CD4-positive, alpha-beta T cell (primary cell): Measurements from ENCODE around the gene ANAPC7. TPM values are rescaled to one million over a fixed set of nuclear protein-coding genes. Genes with fewer than 3 reads are reported as not detected.

ENCODE experiments used
- ATAC-seq: fragments of 200-7000 bp; cut with Tn5 transposase; one replicate; pipeline ENCODE4 v1.10.0; 2022; ENCODE audit warnings: mild to moderate bottlenecking; ENCODE audit not compliant: poor library complexity
- CTCF ChIA-PET: fragments of 350-600 bp; sonication (Branson Sonifier 250); formaldehyde crosslinking; loops from one replicate; lab custom pipeline; 2021; ENCODE audit warnings: antibody characterized with exemption, inconsistent platforms; lab: Charles Lee
- POLR2A ChIA-PET: fragments of 350-600 bp; sonication (Branson Sonifier 250); formaldehyde crosslinking; loops from one replicate; lab custom pipeline; 2021; ENCODE audit warnings: antibody characterized with exemption, inconsistent platforms; lab: Charles Lee
- DNase-seq, 14 experiments: peaks; one replicate each; pipeline ENCODE4 v3.0.0-alpha.2; 2013 to 2020; ENCODE audit warnings: mixed read lengths in 2 of 14
- H3K27ac ChIP-seq, 2 donors: one replicate each; pipeline versions ENCODE4 v1.5.1 to v1.7.0; 2013; ENCODE audit warnings: low read length in 2 of 2, low read depth in 1 of 2, mild to moderate bottlenecking in 1 of 2
- H3K27me3 ChIP-seq, 2 experiments: 1 replicate in 1 of 2; 2 replicates in 1 of 2; pipeline versions ENCODE4 v1.6.1 to v1.7.0; 2013; ENCODE audit warnings: low read length in 2 of 2, control low read depth in 1 of 2, mild to moderate bottlenecking in 1 of 2, moderate library complexity in 1 of 2; ENCODE audit not compliant: insufficient read depth in 2 of 2, control insufficient read depth in 1 of 2
- H3K36me3 ChIP-seq: one replicate; pipeline ENCODE4 v1.6.1; 2013; ENCODE audit warnings: low read length, control low read depth; ENCODE audit not compliant: insufficient read depth
- H3K4me1 ChIP-seq: one replicate; pipeline ENCODE4 v1.6.1; 2013; ENCODE audit warnings: low read length, control low read depth; ENCODE audit not compliant: insufficient read depth
- H3K4me3 ChIP-seq: one replicate; pipeline ENCODE4 v1.5.1; 2013; ENCODE audit warnings: mild to moderate bottlenecking, low read length, moderate library complexity
- H3K9me3 ChIP-seq, 2 experiments: 1 replicate in 1 of 2; 2 replicates in 1 of 2; pipeline versions ENCODE4 v1.6.1 to v1.7.0; 2013; ENCODE audit warnings: low read length in 2 of 2, mild to moderate bottlenecking in 2 of 2, control low read depth in 1 of 2, moderate library complexity in 1 of 2; ENCODE audit not compliant: control insufficient read depth in 1 of 2, insufficient read depth in 1 of 2
- H3K27ac Mint-ChIP-seq: one replicate; pipeline ENCODE4 v1.8.0; 2020; ENCODE audit warnings: mixed read lengths
- H3K27me3 Mint-ChIP-seq: one replicate; pipeline ENCODE4 v1.8.0; 2021; ENCODE audit warnings: mixed read lengths
- H3K36me3 Mint-ChIP-seq: one replicate; pipeline ENCODE4 v1.8.0; 2021; ENCODE audit warnings: low read depth, mixed read lengths
- H3K4me1 Mint-ChIP-seq: one replicate; pipeline ENCODE4 v1.8.0; 2021; ENCODE audit warnings: low read depth, mixed read lengths
- H3K4me3 Mint-ChIP-seq: one replicate; pipeline ENCODE4 v1.8.0; 2020; ENCODE audit warnings: mild to moderate bottlenecking, mixed read lengths
- H3K9me3 Mint-ChIP-seq: one replicate; pipeline ENCODE4 v1.8.0; 2020; ENCODE audit warnings: mixed read lengths
- CTCF ChIP-seq: fragments of 200-600 bp; IDR thresholded peaks from one replicate; pipeline ENCODE4 v1.8.0; 2022; ENCODE audit warnings: antibody characterized with exemption, mild to moderate bottlenecking
- intact Hi-C, 2 experiments: fragments of 100-400 bp; cut with DNase I in 1 of 2; cut with micrococcal nuclease in 1 of 2; formaldehyde crosslinking; loops; one replicate each; pipeline versions ENCODE4 v1.15.1 to v1.9.0; 2023 to 2025; cut with DNase I, micrococcal nuclease
- polyA plus RNA-seq, 2 donors: library from polyadenylated mRNA; unstranded; fragments of 120-200 nt; gene quantifications; one replicate each; pipeline ENCODE4 v1.2.1, GENCODE V29; 2013
- total RNA-seq, 174 experiments: library from RNA in 2 of 174; stranded (reverse) in 2 of 174; gene quantifications; one replicate each; pipeline ENCODE4 v1.2.3 and lab custom pipeline; 2021 to 2026

The ANAPC7 gene
- total RNA-seq (10 to 100 TPM; 16.4 to 18.2 TPM), total RNA-seq (lab: John Stamatoyannopoulos, UW) (15.3 to 77.0 (median 45.7) reads per million in 172 experiments)
- polyA plus RNA-seq (2013, experiment 1 of 2): 37.5 TPM
- polyA plus RNA-seq (2013, experiment 2 of 2): 44.5 TPM

GRCh38 chr12:110403146-110403975 is at the start of gene ANAPC7:
ANAPC7 (minus strand) TSS chr12:110403708; CDS start chr12:110403627, 81 bp downstream.
- intact Hi-C loops: loop anchor here (1.0 to 10.0 kb wide), 6 partner anchors 28 to 689 kb away; partner anchors contain the start of genes ANKRD13A (in 1 of the 2), ATP2A2 (in 1 of the 2), FAM222A (in 1 of the 2) and GIT2 (in 1 of the 2)
- no peaks in the 10 kb centered on the region for H3K27me3 Mint-ChIP-seq
- H3K9me3 Mint-ChIP-seq: no peaks in the 10 kb centered on the region
- CTCF ChIA-PET: interaction anchor here (1.5 to 3.7 kb wide), 3 partner anchors 28 to 65 kb away, joined by 4 to 13 read pairs (median 10); partner anchors contain the start of genes ARPC3, FAM216A and GPN3
- H3K4me1 ChIP-seq: peaks cover 26% of the 10 kb centered on the region
- DNase-seq (peak; percentile 73 to 94 (median 84)), ATAC-seq (peak; percentile 94)
- H3K4me3 Mint-ChIP-seq: peak within 1 kb of the TSS; percentile 99
- no peaks in the 10 kb centered on the region for H3K27me3 ChIP-seq
- POLR2A ChIA-PET: interaction anchor here (0.6 to 2.2 kb wide), 6 partner anchors 17 to 123 kb away, joined by 3 to 12 read pairs (median 6); partner anchors contain the start of genes FAM216A, GPN3, RAD9B and VPS29
- peak within 1 kb of the TSS; percentile 98 for H3K27ac Mint-ChIP-seq
- H3K4me1 Mint-ChIP-seq: peaks cover 41% of the 10 kb centered on the region
- peaks cover 30% of the 10 kb centered on the region for H3K36me3 Mint-ChIP-seq
- H3K36me3 ChIP-seq: peaks cover 15% of the 10 kb centered on the region
- peak within 1 kb of the TSS; percentile 79 for H3K4me3 ChIP-seq
- H3K9me3 ChIP-seq: no peaks in the 10 kb centered on the region
- TF ChIP-seq CTCF: no peak
- H3K27ac ChIP-seq: peak within 1 kb of the TSS; percentile 86 to 91

DNA sequence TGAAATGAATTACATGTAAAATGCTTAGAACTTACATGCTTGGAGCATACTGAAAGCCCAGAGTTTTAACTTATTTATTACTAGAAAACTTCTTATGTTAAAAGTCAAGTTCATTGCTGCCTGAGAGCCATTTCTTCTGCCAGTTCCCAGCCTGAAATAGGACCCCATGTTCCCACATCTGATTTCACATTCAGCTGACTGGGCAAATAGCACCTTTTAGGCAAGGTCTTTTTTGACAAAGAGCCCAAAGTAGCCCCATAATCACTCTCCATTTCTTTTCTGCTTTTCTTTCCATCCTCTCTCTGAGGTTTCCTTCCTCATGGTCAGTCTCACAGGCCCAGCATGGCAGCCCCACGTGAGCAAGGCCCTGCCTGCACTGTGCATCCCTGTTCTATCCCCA is 47.8 kb upstream of the ANAPC7 start:
- H3K27me3 Mint-ChIP-seq: no peaks in the 10 kb centered on the region
- H3K4me1 ChIP-seq: peaks cover 32% of the 10 kb centered on the region
- H3K27ac Mint-ChIP-seq: peak overlapping the region; percentile 96
- no peak overlapping the region for H3K4me3 ChIP-seq
- ChIA-PET CTCF (interaction anchor here (2.3 to 7.1 kb wide), 5 partner anchors 17 to 162 kb away, joined by 15 to 98 read pairs (median 22); partner anchors contain the start of genes FAM216A, GPN3, RAD9B and TCTN1), POLR2A (interaction anchor here (1.7 to 4.4 kb wide), 4 partner anchors 17 to 162 kb away, joined by 6 to 117 read pairs (median 12); partner anchors contain the start of genes FAM216A, GPN3, RAD9B and TCTN1)
- no peaks in the 10 kb centered on the region for H3K9me3 Mint-ChIP-seq
- no peak overlapping the region for H3K27ac ChIP-seq
- no peak for ATAC-seq
- no peak for DNase-seq
- no peaks in the 10 kb centered on the region for H3K27me3 ChIP-seq
- peaks cover 40% of the 10 kb centered on the region for H3K4me1 Mint-ChIP-seq
- H3K9me3 ChIP-seq: no peaks in the 10 kb centered on the region
- intact Hi-C loops: loop anchor here (1.0 to 5.0 kb wide), 9 partner anchors 15 to 974 kb away; partner anchors contain the start of genes KCTD10 (in 1 of the 2), PPP1CC (in 1 of the 2), RAD9B (in 1 of the 2) and UBE3B (in 1 of the 2)
- no peak for TF ChIP-seq CTCF
- H3K36me3 ChIP-seq: peaks cover 21% of the 10 kb centered on the region
- peak overlapping the region; percentile 90 for H3K4me3 Mint-ChIP-seq
- H3K36me3 Mint-ChIP-seq: peaks cover 51% of the 10 kb centered on the region
